GM13976 (cell line): ENCODE results near the gene EVX1.

Experiments
- DNase-seq: peaks from one replicate; pipeline ENCODE4 v3.0.0; 2012; ENCODE audit warnings: low spot score
- CTCF ChIP-seq: IDR thresholded peaks from 2 replicates; pipeline ENCODE4 v1.5.1; 2012; ENCODE audit warnings: borderline replicate concordance, mild to moderate bottlenecking; ENCODE audit not compliant: insufficient read depth; ENCODE audit errors: extremely low read depth, missing control alignments, control extremely low read depth
- in situ Hi-C: fragments of 300-500 bp; cut with MboI; formaldehyde crosslinking; loops from one replicate; pipeline ENCODE4 v1.12.0; 2022; ENCODE audit warnings: low sequenced_read_pairs, mixed read lengths, inconsistent platforms; ENCODE audit not compliant: unreplicated experiment

Gene EVX1

DNA sequence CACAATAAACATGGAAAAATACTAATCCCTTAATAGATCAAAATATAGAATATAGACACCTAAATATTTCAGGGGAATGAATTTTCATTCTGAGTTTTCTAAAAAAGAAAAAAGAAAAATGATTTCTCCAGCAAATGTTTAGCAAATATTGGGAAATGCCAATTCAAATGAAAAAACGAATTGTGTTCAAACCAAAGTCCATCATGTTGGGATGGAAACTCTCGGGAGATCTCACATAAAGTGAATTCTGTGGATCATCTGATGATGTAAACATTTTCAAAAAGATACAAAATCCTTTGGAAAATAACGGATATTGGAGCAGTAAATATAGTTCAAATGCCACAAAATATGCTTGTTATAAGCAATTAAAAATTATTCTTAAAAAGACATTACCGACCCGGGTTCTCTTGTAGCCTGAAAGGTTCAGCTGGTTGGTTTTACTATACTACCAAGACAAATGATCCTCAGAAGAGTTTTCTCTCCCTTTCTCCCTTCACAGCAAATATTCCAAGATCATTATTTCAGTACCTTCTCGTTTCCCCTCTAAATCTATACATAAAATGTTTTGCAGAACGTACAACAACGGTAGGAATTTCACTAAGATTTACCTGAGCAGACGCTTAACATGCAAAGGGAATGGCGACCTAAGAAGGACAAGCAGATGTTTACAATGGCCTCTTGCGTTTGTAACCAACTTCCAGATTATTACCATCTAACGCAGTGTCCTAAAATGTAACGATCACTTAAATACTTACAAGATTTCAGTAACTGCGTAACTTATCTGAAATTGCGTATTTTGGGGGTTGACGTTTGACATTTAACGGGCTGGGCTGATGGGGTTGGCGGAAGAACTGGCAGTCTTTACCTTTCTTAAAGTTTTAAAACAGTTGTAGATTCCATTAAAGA lies 45.2 kb upstream of the EVX1 start:
- in situ Hi-C loops = loop anchor here (10.0 kb wide), 2 partner anchors 47 to 727 kb away; partner anchors contain the start of gene EVX1
- no peak for DNase-seq
- no peak for TF ChIP-seq CTCF

GRCh38 chr7:27198138-27198841 lies 44.3 kb upstream of the EVX1 start:
- TF ChIP-seq CTCF = no peak
- in situ Hi-C loops = loop anchor here (10.0 kb wide), 2 partner anchors 47 to 727 kb away; partner anchors contain the start of gene EVX1
- DNase-seq = no peak

- DNase-seq = no peak
- TF ChIP-seq CTCF = no peak
- in situ Hi-C loops = loop anchor here (10.0 kb wide), 2 partner anchors 46 to 726 kb away; partner anchors contain the start of gene EVX1
Observed at GRCh38 chr7:27198871-27199801, 43.5 kb upstream of the EVX1 start.

DNA sequence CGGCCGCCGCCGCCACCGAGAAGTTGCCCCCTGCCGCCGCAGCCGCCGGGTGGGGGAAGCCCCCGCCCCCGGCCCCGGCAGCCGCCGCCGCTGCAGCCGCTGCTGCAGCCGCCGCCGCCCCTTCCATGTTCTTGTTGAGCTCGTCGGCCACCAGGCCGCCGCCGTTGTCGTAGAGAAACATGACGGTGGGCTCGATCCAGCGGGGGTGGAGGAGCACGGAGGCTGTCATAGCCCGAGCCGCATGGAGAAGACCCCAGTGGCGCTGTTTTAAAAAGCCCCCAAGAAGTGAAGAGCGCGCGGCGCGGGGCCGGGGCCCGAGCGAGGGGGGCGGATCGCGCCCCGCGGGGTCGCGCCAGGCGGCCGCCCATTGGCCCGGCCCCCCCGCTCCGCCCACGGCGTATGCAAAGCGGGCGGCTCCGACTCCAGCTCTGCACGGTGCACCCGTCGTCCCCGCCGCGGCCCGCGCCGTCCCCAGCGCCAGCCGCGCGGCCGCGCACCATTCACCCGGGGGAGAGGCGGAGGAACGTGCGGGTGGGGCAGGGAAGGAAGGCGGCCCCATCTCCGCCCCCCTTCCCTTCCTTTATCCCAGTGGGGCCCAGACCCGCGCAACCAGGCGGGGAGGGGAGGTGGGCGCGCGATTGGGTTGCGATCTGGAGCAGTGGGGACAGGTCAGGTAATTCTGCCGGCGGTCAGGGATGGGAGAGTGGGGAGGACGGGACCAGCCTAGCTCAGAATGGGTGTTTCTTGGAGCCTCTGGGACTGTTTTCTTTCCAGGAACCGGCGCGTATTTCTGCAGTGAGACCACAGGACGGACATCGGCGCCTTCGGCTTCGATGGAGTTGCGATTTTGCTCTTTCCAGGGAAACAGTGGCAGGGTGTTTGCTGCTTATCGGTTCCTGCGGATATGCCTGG lies 42.5 kb upstream of the EVX1 start, which contains the start of gene HOXA13:
Gene HOXA13, minus strand, starts transcription at position 243 of the 912 bp plus-strand sequence. Its CDS starts 14 bp downstream, at position 229.
- in situ Hi-C loops = loop anchor here (10.0 to 25.0 kb wide), 4 partner anchors 45 to 725 kb away; partner anchors contain the start of gene EVX1
- DNase-seq = no peak
- no peak for TF ChIP-seq CTCF

- no peak for DNase-seq
- no peak for TF ChIP-seq CTCF
- in situ Hi-C loops = loop anchor here (10.0 to 25.0 kb wide), 2 partner anchors 384 to 586 kb away; no protein-coding TSS in a partner anchor
Observed at GRCh38 chr7:27200761-27201579, 41.6 kb upstream of the EVX1 start.
